HuH-7 (cell line): ENCODE measurements around the gene AGRN.
A peak's percentile ranks its signal among the peaks of the same experiment; 100 is the strongest.
"Not testable (repeated sequence)": the region's sequence is repeated elsewhere in the genome, so short reads cannot be mapped to it uniquely, and the experiment has no call there.

Source experiments
- DNase-seq: peaks from one replicate; pipeline ENCODE4 v3.0.0; 2011; ENCODE audit warnings: low spot score

Gene AGRN

DNA sequence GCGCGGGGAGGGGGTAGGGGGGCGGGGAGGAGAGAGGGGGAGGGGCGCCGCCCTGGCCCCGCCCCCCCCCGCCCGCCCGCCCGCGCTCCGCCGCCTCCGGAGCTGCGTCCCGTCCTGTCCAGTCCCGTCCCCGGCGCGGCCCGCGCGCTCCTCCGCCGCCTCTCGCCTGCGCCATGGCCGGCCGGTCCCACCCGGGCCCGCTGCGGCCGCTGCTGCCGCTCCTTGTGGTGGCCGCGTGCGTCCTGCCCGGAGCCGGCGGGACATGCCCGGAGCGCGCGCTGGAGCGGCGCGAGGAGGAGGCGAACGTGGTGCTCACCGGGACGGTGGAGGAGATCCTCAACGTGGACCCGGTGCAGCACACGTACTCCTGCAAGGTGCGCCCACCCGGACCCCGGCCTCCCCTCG is at the start of gene AGRN:
AGRN (plus strand) TSS at position 121 of the 405 bp plus-strand sequence; CDS start at position 174, 53 bp downstream.
- DNase-seq, result no peak

DNA sequence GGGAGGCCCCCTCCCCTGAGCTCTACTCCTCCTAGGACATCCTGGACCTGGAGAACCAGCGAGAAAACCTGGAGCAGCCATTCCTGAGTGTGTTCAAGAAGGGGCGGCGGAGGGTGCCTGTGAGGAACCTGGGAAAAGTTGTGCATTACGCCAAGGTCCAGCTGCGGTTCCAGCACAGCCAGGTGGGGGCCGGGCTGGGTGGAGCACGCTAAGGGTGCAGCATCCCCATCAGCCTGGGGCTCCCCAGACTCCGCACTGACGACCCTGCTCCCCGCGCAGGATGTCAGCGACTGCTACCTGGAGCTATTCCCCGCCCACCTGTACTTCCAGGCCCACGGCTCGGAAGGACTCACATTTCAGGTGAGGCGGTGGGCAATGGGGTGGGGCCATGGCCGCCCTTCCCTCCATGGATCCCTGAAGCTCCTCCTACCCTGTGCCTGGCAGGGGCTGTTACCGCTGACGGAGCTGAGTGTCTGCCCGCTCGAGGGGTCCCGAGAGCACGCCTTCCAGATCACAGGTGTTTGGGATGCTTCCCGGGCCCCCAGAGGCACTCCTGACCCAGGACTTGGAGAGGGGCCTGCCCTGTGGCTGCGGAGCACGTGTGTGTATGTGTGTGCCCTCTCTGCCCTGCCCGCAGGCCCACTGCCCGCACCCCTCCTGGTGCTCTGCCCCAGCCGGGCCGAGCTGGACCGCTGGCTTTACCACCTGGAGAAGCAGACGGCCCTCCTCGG is 49.5 kb upstream of the AGRN start:
- no peak for DNase-seq

DNA sequence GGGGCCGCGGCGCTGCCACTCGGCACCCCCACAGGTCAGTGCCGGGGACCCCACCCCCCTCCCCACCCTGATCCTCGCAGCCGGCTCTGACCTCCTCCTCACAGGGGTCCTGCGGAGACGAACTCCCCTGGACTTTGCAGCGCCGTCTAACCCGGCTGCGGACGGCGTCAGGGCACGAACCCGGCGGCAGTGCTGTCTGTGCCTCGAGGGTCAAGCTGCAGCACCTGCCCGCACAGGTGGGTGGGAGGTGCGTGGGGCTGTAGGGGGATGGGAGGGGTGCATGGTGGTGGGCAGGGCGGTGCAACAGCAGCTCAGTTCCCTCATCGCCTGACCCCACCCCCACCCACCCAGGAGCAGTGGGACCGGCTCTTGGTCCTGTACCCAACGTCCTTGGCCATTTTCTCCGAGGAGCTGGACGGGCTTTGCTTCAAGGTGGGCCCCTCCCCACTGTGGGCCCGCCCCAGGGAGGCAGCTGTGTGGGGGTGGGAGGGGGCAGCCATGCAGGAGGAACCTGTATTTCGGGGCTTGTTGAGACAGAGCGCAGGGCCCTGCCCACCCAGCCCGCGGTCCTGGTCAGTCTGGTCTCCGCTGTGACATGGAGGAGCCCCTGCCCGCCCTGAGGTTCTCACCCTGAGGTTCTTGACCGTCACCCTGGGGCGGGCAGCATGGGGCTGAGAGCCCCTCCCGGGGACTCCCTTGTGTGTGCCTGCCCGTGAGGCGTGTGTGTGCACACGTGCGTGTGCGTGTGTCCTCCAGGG is 48.8 kb upstream of the AGRN start:
- no peak for DNase-seq

DNA sequence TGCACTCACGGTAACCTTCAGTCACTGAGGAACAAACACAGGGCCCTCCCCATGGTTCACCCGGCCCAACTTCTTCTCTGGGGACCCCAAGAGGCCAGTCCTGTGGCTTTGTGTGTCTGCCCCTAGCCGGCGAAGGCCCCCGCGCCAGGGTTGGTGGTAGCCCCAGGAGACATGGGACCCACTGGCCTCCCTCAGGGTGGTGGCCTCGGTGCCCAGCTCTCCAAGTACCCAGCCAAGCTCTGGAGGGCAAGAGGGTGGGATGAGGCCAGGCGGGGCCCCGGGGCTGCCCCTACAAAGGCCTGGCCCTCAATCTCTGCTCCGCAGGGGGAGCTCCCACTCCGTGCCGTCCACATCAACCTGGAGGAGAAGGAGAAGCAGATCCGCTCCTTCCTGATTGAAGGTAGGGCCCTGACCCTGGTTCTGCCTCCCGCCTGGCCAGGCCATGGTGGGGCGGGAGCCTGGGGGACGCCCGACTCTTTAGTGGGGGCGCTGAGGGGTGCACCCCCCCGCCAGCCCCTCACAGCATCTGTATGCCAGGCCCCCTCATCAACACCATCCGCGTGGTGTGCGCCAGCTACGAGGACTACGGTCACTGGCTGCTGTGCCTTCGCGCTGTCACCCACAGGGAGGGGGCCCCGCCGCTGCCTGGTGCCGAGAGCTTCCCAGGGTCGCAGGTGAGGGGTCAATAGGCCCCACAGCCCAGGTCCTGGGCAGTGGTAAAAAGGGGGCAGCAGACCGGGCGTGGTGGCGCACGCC is 48.0 kb upstream of the AGRN start:
- DNase-seq, result no peak

DNA sequence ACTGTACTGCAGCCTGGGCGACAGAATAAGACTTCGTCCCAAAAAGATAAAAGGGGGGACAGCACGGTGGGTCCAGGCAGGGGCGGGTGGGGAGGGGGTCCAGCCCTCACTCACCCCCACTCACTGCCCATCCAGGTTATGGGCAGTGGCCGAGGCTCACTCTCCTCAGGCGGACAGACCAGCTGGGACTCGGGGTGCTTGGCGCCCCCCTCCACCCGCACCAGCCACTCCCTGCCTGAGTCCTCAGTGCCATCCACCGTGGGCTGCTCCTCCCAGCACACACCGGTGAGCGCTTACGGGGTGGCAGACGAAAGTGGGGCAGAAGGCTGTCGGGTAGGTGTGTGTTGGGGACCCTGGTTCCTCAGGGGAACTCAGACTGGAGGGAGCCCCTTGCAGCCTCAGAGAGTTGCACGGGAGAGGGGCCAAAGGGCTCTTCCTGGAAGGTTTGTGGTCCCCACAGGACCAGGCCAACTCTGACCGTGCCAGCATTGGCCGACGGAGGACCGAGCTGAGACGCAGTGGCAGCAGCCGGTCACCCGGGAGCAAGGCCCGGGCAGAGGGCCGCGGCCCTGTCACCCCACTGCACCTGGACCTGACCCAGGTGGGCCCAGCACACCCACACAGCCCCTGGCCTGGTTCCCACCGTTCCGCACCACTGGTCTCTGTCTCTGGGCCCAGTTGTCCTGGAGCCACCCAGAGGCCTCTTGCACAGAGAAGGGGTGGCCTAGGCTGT is 47.0 kb upstream of the AGRN start:
- DNase-seq, result no peak

DNA sequence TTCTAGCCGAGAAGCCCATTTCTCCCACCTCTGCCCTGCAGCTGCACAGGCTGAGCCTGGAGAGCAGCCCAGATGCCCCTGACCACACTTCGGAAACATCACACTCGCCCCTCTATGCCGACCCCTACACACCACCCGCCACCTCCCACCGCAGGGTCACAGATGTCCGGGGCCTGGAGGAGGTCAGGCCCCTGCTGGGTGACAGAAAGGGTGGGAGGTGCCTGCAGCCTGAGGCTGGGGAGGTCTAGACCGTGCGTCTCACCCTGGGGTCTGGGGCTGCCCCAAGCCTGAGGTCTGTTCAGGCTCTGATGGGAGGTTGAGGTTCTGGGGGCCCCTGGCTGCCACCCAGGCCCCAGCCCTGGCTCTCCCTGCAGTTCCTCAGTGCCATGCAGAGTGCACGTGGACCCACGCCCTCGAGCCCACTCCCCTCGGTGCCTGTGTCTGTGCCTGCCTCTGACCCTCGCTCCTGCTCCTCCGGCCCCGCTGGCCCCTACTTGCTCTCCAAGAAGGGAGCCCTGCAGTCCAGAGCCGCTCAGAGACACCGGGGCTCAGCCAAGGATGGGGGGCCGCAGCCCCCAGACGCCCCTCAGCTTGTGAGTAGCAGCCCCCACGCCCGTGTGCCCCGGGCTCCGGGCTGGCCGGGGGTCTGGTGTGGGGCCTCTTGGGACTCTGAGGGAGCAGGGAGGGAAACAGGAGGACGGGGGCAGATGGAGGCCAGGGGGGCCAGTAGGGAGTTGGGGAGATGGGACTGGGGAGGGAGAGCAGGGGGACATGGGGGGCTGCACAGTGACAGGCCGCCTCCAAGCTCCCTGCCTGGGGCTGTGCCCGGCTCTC is 46.2 kb upstream of the AGRN start:
- DNase-seq, result no peak

DNA sequence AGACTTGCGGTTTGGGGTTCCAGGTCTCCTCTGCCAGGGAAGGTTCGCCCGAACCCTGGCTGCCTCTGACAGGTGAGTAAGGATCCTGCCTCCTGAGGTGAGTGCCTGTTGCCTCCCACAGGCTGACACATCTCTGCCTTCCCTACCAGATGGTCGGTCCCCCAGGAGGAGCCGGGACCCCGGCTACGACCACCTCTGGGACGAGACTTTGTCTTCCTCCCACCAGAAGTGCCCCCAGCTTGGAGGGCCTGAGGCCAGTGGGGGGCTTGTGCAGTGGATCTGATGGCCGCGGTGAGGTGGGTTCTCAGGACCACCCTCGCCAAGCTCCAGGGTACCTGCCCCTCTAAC is 45.7 kb upstream of the AGRN start:
- DNase-seq, result no peak

DNA sequence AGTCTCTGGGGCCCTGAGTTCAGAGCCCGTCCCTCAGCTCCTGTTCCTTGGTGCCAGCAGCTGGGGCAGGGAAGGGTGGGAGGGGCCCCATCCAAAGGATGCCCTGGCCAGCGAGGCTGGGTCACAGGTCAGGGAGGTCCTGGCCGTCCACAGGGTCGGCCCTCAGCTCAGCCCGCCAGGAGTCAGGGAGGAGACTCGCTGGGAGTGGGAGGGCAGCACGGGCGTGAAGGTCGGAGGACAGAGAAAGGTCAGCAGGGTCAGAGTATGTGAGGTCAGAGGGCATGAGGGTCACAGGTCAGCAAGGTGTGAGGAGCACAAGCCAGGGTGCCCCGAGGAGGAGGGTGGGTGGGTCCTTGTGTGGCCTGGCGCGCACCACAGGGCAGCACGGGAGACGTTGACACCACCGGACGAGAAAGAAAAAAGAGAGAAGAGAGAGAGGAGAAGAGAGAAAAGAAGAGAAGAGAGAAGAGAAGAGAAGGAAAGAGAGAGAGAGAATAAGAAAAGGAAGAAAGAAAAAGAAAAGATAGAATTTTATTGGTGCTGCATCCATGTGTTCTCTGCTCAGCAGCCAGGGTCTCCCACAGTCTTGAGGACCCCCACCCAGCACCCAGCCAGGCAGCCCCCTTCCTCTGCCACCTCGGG is 45.1 kb upstream of the AGRN start:
- DNase-seq, result no peak

DNA sequence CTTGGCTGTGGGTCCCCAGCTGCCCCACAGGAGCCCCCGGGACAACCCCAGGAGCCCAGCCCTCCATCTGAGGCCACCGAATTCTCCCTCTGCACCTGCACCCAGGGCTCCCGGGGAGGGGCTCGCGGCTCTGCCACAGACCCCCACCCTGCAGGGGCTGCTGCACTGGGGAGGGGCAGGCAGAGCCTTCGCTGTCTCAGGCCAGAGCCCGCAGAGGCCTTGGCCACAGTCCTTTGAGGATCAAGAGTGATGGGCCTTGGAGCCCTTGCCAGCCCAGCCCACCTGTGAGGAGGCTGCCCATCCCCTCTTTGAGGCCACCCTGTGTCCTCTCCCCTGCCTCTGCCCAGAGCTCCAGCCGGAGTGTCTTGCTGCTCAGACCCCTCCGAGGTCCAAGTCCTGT is 44.6 kb upstream of the AGRN start:
- DNase-seq, result no peak

DNA sequence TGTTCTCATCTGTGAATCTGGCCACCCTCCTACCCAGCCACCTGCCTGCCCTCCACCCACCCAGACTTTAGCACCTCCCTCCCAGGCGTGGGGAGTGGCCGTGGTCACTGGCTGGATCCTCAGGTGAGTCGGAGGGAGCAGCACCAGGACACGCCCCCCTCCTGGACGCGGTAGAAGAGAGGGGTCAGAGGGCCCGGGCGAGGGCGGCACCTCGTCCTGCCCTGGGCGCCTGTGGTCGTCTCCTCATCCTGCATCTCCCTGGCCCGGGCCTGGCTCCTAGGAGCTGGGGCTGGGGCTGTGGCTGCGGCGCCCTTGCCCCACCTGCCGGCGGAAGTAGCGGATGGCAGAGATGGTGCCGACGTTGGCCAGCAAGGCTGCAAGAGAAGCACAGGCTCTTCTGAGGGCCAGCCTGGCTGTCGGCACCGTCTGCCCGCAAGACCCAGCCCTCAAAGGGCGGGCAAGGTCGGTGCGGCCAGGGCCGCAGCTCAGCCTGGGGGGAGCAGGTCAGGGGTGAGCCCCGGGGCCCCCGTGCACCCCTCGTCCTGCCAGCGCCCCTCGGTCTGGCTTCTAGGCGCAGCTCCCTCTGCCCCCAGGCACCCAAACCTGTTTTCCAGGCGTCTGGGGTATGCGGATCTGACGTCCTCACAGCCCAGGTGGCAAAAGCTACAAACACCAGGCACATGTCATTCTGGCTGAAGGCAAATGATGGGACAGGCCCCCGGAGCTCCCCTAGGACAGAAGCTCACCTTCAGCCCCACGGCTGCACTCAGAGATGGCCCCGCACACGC is 43.8 kb upstream of the AGRN start:
- DNase-seq, result peak; percentile 91

DNA sequence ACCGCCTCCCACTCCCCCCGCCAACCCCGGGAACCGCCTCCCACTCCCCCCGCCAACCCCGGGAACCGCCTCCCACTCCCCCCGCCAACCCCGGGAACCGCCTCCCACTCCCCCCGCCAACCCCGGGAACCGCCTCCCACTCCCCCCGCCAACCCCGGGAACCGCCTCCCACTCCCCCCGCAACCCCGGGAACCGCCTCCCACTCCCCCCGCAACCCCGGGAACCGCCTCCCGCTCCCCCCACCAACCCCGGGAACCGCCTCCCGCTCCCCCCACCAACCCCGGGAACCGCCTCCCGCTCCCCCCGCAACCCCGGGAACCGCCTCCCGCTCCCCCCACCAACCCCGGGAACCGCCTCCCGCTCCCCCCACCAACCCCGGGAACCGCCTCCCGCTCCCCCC is 43.1 kb upstream of the AGRN start:
- not testable (repeated sequence) for DNase-seq

DNA sequence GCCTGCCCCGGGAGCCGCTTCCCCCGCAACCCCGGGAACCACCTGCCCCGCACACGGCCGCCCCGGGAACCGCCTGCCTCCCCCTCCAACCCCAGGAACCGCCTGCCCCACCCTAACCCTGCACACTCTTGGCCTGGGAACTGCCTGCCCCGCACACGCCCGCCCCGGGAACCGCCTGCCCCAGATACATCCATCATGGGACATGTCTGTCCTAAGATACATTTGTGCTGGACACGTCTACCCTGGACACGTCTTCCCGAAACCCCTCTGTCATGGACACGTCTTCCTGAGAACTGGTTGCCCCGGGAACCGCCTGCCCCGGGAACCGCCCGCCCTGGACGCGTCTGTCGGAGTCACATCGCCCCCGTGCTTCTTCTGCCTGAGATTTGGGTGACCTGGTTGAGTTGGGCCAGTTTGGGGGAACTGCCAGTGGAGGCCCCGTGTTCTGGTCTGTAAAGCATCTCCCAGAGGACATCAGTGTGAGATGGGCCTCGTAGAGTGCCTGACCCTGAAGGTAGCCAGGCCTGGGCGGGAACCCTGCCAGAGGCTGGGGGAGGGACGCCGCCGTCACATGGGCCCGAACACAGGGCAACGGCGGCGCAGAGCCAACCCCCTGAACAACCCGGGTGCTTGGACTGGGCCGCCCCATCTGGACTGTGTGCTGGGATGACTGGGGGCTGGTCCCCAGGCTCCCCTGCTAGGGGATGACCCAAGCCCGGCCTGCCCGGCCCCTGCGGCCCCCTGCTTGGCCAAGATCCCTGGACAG is 41.7 kb upstream of the AGRN start:
- no peak for DNase-seq

DNA sequence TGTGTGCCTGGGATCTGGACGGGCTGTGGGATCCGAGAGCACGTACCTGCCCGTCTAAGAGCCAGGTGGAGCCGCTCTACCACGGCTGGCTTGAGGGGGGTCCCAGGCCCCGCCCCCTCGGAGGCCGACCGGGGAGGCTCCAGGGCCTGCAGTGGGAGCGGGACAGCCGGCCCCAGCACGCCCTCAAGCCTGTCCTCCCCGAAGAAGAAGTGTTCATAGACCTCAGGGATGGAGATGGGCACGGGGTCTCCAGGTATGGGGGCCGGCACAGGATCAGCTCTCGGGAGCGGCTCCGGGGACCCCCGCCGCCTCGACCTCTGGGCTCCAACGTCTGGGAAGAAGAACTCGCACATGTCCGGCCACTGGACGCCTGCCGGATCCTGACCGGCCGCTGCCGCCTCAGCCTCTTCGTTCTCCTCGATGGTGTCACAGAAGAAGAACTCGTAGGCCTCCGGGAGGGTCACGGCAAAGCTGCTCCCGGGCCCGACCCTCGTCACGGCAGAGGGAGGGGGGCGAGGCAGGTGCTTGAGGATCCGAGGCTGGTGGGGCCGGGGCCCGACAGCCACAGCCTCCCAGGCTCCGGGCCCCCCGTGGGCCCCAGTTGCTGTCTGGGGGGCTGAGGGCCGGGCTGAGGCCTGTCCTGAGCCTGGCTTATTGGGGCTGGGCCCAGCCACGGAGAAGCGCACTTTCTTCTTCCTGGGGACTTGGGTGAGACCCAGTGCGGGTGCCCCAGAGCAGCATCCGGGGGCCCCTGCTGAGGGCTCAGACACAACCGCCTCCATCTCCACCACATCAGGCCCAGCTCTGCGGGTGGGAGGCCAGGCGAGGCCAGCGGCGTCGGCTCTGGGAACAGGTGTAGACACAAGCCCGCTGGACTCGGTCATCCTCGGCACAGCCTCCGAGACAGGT is 40.8 kb upstream of the AGRN start:
- no peak for DNase-seq

DNA sequence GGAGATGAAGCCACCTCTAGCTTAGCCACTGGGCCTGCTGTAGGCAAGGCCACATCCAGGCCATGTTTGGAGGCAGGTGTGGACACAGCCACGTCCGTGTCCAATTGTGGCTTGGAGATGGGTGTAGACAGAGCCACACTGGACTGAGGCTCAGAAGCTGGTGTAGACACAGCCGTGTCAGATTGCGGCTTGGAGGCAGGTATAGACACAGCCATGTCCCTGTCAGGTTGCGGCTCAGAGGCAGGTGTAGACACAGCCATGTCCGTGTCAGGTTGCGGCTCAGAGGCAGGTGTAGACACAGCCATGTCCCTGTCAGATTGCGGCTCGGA is 40.2 kb upstream of the AGRN start:
- DNase-seq, result no peak

DNA sequence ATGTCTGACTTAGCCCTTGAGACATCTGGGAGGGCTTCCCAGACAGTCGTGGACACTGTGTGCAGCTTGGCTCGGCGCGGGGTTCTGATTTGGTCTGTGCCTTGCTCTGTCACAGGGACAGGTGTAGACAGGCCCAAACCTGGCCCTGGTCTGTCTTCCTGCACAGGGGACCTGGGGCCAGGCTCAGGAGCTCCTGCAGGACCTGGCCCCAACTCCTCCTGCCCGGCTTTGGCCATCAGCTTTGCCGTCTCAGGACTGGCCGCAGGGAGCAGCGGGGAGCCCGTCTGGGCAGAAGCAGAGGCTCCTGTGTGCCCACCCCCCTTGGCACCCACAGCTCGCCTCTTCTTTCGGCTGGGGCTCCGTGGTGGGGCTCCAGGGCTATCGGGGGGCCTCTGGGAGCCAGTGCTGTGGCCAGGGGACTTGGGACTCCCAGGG is 39.8 kb upstream of the AGRN start:
- no peak for DNase-seq

DNA sequence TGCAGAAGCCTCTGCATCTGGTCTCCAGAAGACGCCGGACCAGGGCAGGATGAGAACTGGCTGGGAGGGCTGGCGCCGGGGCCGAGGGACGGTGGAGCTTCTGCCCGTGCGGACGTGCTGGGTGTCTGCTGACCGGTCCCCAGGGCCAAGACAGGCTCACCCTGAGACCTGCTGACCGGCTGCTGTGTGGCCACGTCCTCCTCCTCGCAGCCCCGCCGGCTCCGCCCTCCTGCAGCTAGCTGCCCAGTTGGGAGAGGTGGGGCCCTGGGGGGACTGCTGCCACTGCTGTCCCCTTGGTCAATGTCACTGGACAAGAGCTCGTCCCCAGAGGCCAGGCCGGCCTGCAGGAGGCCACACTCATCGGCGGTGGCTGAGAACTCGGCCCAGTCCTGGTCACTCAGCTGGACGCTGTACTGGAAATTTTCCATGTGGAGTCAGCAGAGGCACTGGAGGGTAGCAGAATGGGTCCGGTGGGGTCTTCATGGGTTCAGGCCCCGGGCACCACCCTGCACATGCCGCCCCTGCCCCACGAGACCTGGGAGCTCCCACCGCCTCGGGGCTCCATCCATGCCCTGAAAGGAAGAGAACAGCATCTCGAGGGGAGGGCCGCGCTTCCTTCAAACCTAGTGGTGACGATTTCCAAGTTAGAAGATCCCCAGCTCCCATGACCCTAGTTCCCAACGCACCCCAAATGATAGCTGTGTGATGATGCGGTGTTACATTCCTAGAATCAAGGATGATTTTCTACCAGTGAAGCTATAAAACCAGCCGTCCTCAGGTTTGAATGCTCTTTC is 39.1 kb upstream of the AGRN start:
- no peak for DNase-seq

DNA sequence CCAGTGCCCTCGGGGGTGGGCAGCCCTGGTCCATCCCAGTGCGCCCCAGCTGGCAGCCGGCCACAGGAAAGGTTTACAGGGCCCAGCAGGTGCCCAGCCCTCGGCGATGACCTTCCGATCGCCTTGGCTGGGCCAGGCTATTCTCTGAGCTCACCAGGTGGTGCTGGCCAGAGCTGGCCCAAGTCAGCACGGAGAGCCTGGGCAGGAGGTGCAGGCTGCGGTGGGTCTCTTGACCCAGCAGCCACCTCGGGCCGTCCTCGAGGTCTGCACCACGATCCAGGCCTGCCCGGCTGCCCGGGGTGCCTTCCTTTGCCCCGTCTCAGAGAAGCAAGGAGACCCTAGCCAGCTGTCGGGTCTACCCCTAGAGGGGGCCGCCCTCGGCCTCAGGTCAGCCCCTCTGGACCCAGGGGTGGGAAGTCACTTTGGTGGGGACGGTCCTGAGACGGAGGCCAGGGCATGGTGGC is 38.4 kb upstream of the AGRN start:
- DNase-seq, result no peak
